ENCODE data around the gene BDP1.

BDP1 gene

GRCh38 chr5:71586052-71586940, 130.8 kb downstream of the BDP1 start:
- TF ChIP-seq ZFX (IDR thresholded peaks at IDR 0.05): no peak
- TF ChIP-seq, protein P1, sequence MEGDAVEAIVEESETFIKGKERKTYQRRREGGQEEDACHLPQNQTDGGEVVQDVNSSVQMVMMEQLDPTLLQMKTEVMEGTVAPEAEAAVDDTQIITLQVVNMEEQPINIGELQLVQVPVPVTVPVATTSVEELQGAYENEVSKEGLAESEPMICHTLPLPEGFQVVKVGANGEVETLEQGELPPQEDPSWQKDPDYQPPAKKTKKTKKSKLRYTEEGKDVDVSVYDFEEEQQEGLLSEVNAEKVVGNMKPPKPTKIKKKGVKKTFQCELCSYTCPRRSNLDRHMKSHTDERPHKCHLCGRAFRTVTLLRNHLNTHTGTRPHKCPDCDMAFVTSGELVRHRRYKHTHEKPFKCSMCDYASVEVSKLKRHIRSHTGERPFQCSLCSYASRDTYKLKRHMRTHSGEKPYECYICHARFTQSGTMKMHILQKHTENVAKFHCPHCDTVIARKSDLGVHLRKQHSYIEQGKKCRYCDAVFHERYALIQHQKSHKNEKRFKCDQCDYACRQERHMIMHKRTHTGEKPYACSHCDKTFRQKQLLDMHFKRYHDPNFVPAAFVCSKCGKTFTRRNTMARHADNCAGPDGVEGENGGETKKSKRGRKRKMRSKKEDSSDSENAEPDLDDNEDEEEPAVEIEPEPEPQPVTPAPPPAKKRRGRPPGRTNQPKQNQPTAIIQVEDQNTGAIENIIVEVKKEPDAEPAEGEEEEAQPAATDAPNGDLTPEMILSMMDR (conservative IDR thresholded peaks at IDR 0.05): no peak
- peak overlapping the region; percentile 20 for H3K27ac ChIP-seq

GRCh38 chr5:71586941-71587765, 131.7 kb downstream of the BDP1 start, which contains the start of gene MCCC2:
Gene MCCC2, plus strand, starts transcription at chr5:71587340. Its CDS starts 86 bp downstream, at chr5:71587426.
- TF ChIP-seq, protein P1 (conservative IDR thresholded peaks at IDR 0.05): no peak
- no peak for TF ChIP-seq ZFX (IDR thresholded peaks at IDR 0.05)

GRCh38 chr5:71587766-71588532, 132.5 kb downstream of the BDP1 start:
- H3K27ac ChIP-seq: peak overlapping the region; percentile 20
- no peak for TF ChIP-seq ZFX (IDR thresholded peaks at IDR 0.05)
- TF ChIP-seq, protein P1 (conservative IDR thresholded peaks at IDR 0.05): no peak

More at GRCh38 chr5:71586941-71587765, 131.7 kb downstream of the BDP1 start, which contains the start of gene MCCC2:
- H3K27ac ChIP-seq: peak within 1 kb of the TSS; percentile 20

DNA sequence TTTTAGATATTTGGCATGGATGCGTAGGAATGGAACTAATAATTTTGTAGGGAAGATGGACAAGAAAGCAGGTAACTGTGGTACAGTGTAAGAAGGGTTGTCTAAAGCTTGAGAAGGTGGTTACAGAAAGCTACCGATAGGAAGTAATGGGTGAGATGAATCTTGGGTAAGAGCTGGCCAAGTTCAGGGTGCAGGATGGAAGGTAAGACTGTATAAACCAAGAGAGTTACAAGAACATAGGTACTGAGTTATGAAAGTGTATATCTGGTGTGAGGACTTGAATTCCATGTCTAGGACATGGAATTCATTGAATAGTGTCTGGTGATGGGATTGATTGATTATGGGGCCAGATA, 133.1 kb downstream of the BDP1 start:
- no peak for TF ChIP-seq ZFX (IDR thresholded peaks at IDR 0.05)
- TF ChIP-seq, protein P1 (conservative IDR thresholded peaks at IDR 0.05): no peak
- H3K27ac ChIP-seq: no peak overlapping the region

- TF ChIP-seq, protein P1 (conservative IDR thresholded peaks at IDR 0.05): no peak
- no peak for TF ChIP-seq ZFX (IDR thresholded peaks at IDR 0.05)
Observed at GRCh38 chr5:71589903-71590302, 134.5 kb downstream of the BDP1 start.

GRCh38 chr5:71591100-71591499, 135.6 kb downstream of the BDP1 start:
- no peak for TF ChIP-seq ZFX (IDR thresholded peaks at IDR 0.05)
- TF ChIP-seq, protein P1 (conservative IDR thresholded peaks at IDR 0.05): no peak
- no peak overlapping the region for H3K27ac ChIP-seq

More at GRCh38 chr5:71589903-71590302, 134.5 kb downstream of the BDP1 start:
- H3K27ac ChIP-seq: no peak overlapping the region

Measured in C4-2B (cell line).